C4-2B (cell line): ENCODE measurements around the gene HIPK3.

Source experiments
- CTCF ChIP-seq: fragments of 450-650 bp; conservative IDR thresholded peaks from 2 replicates; pipeline ENCODE4 v1.5.1; 2017; ENCODE audit warnings: mild to moderate bottlenecking
- ZFX ChIP-seq: fragments of 450-650 bp; IDR thresholded peaks from 2 replicates; pipeline ENCODE4 v1.6.1; 2017

- TF ChIP-seq CTCF (no peak), ZFX (no peak)
Observed at GRCh38 chr11:33390944-33391892, 134.0 kb downstream of the HIPK3 start.
